DMS153 treated with DMSO at 0.1 percent for 48 hours (cell line): ENCODE measurements around the gene GGT6.
"Not testable (repeated sequence)": the region's sequence is repeated elsewhere in the genome, so short reads cannot be mapped to it uniquely, and the experiment has no call there.

Experiments
- DNase-seq: peaks from one replicate; lab custom pipeline; 2025; ENCODE audit not compliant: unreplicated experiment; lab: John Stamatoyannopoulos, UW

The GGT6 gene

DNA sequence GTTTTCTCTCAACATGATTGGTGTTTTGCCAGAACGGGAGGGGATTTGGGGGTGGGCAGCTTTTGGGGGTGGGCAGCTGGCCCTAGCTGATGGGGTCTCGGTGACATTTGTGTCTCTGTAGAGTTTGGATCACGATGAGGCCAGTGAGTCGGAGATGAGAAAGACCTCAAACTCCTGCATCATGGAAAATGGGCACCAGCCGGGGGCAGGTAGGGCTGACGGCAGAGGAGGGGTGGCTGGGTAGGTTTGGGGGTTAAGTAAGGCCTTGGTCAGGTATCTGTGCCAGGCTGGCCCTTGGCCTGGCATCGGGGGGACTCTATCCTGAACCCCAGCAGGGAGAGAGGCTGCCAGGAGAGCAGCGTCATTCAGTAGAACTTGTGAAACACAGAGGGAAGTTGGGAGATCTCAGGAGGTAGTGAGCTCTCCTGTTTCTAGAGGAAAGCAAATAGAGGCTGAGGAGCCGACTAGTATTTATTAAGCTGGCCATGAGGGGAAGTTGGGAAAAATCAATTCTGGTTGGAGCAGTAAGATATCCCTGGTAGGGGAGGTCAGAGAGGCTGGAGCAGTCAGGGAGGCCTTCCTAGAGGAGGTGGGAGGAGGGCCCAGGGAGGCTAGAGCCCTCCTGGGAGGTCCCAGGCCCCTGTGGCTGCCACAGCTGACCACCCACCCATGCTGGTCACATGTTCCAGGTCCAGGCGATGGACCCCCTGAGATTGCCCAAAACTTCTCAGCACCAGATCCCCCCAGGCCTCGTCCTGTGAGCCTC, 32.0 kb upstream of the GGT6 start:
- no peak for DNase-seq

GRCh38 chr17:4591529-4591928, 31.2 kb upstream of the GGT6 start:
- no peak for DNase-seq

DNA sequence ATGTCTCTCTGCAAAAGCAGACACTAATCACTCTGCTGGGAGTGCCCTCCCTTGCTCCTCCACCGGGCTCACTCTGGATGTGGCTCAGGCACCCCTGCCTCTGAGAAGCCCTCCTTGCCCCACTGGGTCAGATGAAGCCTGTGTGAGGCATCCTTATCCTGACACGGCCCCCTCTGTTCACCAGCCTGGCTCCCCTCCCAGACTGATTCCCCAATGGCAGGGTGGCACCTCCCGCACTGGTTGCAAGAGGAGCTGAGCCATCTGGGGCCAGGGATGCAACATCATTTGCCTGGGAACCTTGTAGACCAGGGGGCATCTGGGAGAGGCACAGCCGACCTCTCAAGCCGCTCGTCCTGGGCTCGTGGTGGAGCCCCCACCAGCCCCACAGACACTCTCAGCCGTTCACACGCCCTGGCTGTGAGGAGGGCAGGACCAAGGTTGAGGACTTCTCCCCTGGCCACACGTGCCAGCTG, 30.6 kb upstream of the GGT6 start:
- no peak for DNase-seq

- DNase-seq: not testable (repeated sequence)
Measured at GRCh38 chr17:4590042-4590441, 29.7 kb upstream of the GGT6 start.

DNA sequence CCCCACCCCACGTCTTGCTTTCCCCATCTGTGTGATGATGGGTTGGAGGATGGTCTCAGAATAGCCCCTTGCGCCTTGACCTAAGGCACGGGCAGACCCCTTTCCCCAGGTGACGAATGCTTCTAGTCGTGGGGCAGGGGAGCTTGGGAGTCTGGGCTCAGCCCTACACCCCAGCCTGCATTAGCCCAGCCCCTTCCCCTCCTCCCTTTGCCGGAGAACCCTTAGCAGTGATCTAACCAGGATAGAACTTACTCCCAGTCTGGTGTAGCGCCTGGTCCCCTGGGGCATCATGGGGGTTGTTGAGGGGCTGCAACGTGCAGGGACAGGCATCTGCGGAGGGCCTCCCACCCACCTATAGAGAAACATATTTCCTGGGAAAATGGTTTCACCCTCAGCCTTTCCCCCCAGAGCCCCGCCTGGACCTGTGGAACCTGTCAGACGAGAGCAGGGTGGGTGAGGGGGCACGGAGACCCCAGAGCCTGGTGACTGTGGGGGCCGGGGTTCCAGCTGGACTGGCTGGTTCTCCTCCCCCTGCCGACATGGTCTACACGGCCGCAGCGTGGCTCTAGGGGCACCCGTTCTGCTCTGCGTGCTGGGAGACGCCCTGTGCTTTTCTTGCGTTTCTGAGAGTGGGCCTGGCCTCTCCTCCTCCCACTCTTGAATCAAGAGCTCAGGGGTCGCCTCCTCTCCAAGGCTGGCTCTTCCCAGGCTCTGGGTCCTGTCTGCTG, 28.7 kb upstream of the GGT6 start:
- DNase-seq: no peak

GRCh38 chr17:4588391-4588790, 28.0 kb upstream of the GGT6 start:
- DNase-seq: no peak

DNA sequence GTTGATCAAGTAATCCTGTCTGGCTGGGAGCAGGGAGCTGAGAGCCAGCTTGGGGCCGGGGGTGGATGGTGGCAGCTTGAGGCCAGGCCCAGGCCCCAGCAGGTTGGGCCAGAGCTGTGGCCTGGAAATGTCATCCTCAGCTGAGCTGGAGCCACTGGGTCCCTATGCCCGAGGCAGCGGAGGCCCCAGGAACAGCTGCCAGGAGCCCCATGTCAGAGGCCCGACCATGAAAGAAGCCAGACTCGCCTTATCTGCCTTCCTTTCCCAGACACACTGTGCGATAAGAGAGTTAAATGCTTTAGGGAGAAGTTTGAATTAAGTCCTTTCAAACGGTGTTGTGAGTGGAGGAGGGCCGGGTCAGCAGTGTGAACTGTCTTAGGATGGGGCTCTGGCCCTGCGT, 27.4 kb upstream of the GGT6 start:
- no peak for DNase-seq

- no peak for DNase-seq
Measured at GRCh38 chr17:4587195-4587594, 26.8 kb upstream of the GGT6 start.

DNA sequence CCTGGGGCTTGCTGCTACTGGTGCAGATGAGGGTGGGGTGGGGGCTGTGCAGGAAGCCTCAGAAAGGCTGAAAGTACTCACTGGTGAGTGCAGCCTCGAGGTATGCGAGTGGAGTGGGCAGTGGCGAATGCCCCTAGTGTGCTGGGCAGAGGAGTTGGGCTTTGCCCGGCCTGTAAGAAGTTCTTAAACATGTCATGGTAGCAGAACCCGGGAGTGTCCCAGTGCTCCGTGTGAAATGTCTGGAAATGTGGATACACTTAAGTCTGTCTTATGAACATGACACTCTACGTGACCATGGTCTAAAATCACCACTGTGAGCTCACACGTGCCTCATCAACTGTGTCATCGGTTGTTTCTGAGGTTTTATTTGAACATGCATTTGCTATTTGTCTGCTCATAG, 25.7 kb upstream of the GGT6 start:
- no peak for DNase-seq

GRCh38 chr17:4585638-4585994, 25.2 kb upstream of the GGT6 start:
- no peak for DNase-seq

GRCh38 chr17:4584917-4585637, 24.7 kb upstream of the GGT6 start:
- DNase-seq: no peak

DNA sequence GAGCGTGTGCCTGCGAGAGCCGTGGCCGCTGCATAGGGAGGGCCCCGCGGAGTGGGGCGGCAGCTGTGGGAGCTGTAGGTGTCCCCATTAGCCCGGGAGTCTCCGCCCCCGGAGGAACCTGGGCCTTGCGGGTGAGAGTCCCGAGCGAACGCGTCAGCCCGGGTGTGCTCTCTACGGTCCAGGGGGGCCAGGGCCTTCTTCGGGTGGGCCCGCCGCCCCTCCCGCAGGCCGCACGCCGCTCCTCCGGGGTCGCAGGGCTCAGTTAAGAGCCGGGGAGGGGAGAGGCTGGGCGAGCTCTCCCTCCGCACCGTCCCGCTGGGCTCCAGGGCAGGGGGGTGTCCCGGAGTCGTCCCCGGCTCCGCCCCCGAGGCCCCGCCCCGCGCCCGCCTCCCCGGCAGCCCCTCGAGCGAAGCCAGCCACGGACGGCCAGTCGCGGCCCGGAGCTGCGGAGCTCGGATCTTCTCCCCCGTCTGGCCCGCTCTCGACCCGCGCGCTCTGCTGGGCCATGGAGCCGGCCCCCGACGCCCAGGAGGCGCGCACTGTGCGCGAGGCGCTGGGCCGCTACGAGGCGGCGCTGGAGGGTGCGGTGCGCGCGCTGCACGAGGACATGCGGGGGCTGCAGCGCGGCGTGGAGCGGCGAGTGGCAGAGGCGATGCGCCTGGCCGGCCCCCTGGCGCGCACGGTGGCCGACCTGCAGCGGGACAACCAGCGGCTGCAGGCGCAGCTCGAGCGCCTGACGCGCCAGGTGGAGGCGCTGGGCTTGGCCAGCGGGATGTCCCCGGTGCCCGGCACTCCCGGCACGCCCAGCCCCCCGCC, 23.9 kb upstream of the GGT6 start, which contains the start of gene SMTNL2:
Gene SMTNL2, plus strand, starts transcription at position 429 of the 816 bp plus-strand sequence. Its CDS starts 77 bp downstream, at position 506.
- DNase-seq: no peak

DNA sequence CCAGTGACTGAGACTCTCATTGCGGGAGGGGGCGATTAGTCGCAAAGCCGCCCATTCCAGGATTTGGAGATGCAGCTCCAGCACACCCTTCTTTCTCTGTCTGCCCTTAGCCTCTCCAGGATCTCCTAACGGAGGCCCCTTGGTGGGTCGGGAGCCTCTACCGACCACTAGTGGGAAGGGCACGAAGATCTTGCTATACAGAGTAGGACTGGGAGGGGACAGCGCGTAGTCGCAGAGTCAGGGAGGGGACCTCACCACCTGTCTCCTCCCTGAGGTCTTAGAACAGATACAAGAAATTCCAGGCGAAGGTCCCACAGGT, 23.4 kb upstream of the GGT6 start:
- no peak for DNase-seq

DNA sequence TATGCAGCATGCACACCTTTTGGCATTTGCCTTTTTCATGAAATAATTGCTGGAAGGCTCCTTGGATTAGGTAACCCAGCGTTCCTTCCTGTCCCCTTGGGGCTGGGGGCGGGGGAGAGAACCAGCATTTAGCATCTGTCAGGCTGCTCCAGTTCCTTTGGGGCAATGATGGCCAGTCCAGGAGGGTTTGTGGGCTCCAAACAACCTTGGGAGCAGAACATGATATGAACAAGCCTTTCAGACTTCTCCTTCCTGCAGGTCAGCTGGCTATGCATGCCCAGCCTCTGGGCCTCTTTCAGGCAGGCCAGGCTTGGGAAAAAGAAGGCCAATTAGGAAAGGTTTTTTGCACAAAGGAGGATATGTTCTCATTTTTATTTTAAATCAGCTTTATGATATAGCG, 22.8 kb upstream of the GGT6 start:
- DNase-seq: no peak

- DNase-seq: no peak
Measured at GRCh38 chr17:4582691-4583090, 22.3 kb upstream of the GGT6 start.

GRCh38 chr17:4582101-4582501, 21.7 kb upstream of the GGT6 start:
- DNase-seq: no peak

GRCh38 chr17:4580291-4580690, 19.9 kb upstream of the GGT6 start:
- no peak for DNase-seq

GRCh38 chr17:4579678-4580077, 19.3 kb upstream of the GGT6 start:
- no peak for DNase-seq

DNA sequence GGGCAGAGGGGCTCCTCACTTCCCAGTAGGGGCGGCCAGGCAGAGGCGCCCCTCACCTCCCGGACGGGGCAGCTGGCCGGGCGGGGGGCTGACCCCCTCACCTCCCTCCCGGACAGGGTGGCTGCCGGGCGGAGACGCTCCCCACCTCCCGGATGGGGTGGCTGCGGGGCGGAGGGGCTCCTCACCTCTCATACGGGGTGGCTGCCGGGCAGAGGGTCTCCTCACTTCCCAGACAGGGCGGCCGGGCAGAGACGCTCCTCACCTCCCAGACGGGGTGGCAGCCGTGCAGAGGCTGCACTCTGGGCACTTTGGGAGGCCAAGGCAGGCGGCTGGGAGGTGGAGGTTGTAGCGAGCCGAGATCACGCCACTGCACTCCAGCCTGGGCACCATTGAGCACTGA, 18.0 kb upstream of the GGT6 start:
- DNase-seq: not testable (repeated sequence)

DNA sequence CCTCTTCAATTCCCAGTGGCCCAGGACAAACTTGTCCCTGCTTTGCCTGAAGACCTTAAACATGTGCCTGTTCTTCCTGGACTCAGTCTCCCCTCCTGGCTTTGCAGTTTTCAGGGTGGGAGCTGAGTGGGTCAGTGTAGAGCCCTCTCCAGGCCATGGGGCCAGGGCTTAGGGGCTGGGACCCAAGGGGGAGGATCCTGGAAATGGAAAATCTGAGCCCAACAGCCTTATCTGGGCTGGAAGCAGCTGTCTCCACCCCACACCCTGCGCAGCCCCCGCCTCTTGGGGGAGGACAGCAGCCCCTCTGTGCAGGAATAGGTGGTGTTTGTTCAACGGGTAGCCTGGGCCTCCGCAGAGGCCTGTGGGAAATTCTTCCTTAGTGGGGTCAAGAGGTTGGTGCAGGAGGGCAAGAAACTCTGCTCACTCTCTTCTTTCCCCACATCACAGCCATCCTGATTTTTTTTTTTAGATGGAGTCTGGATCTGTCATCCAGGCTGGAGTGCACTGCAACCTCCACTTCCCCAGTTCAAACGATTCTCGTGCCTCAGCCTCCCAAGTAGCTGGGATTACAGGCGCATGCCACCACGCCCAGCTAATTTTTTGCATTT, 17.1 kb upstream of the GGT6 start:
- DNase-seq: no peak
